AG09319 (cell line): ENCODE data around the gene HMSD.
"Not testable (repeated sequence)": the region's sequence is repeated elsewhere in the genome, so short reads cannot be mapped to it uniquely, and the experiment has no call there.

Experiments used
- DNase-seq: peaks from one replicate; pipeline ENCODE4 v3.0.0-alpha.2; 2010; ENCODE audit warnings: low read depth; ENCODE audit errors: extremely low read depth
- CTCF ChIP-seq: IDR thresholded peaks from 2 replicates; pipeline ENCODE4 v1.5.1; 2011; ENCODE audit warnings: low read depth, mild to moderate bottlenecking, inconsistent platforms, low read length, moderate library complexity

HMSD gene

GRCh38 chr18:63936932-63937393 is 12.1 kb upstream of the HMSD start:
- DNase-seq = no peak

GRCh38 chr18:63940008-63940407 is 9.1 kb upstream of the HMSD start:
- no peak for DNase-seq
- no peak for TF ChIP-seq CTCF

More at GRCh38 chr18:63936932-63937393, 12.1 kb upstream of the HMSD start:
- TF ChIP-seq CTCF = no peak

GRCh38 chr18:63940543-63941050 is 8.5 kb upstream of the HMSD start:
- not testable (repeated sequence) for DNase-seq

GRCh38 chr18:63947051-63947790 is 1.9 kb upstream of the HMSD start:
- TF ChIP-seq CTCF = no peak
- no peak for DNase-seq

- peak; percentile 7; the same call in 1 of the 2 replicates for TF ChIP-seq CTCF
- DNase-seq = no peak
These were observed 2.2 kb downstream of the HMSD start for GRCh38 chr18:63951302-63951705.

GRCh38 chr18:63953811-63954210 is 4.7 kb downstream of the HMSD start:
- no peak for DNase-seq
- TF ChIP-seq CTCF = no peak

GRCh38 chr18:63956755-63957154 is 7.7 kb downstream of the HMSD start:
- DNase-seq = no peak
- TF ChIP-seq CTCF = no peak

GRCh38 chr18:63960891-63961290 is 11.8 kb downstream of the HMSD start:
- DNase-seq = no peak

More at GRCh38 chr18:63960891-63961290, 11.8 kb downstream of the HMSD start:
- TF ChIP-seq CTCF = no peak
